HG02571 (cell line): ENCODE measurements around the gene AKR1A1.

ENCODE experiments used
- ATAC-seq: cut with Tn5 transposase; IDR thresholded peaks from one replicate; pipeline ENCODE4 v1.9.1; 2021; ENCODE audit warnings: mild to moderate bottlenecking, moderate library complexity; ENCODE audit not compliant: unreplicated experiment

The AKR1A1 gene

GRCh38 chr1:45615885-45616284 lies 65.3 kb downstream of the AKR1A1 start:
- no peak for ATAC-seq

GRCh38 chr1:45617618-45618017 lies 67.0 kb downstream of the AKR1A1 start:
- ATAC-seq: no peak

- ATAC-seq: no peak
Measured at GRCh38 chr1:45619149-45619921, 68.7 kb downstream of the AKR1A1 start.
